Thyroid gland (tissue), 4 donors: ENCODE results near the gene DOCK2.

Experiments
- CTCF ChIP-seq, 6 experiments: fragments of 200-600 bp in 3 of 6; fragments of 450-650 bp in 3 of 6; sonication (generic) in 3 of 6; IDR thresholded peaks; one replicate each; pipeline ENCODE4 v1.5.1; 2016 to 2019; ENCODE audit warnings: antibody characterized with exemption in 6 of 6, mild to moderate bottlenecking in 2 of 6, inconsistent platforms in 1 of 6, moderate library complexity in 1 of 6
- POLR2A ChIP-seq, 2 donors: fragments of 450-650 bp; IDR thresholded peaks; one replicate each; pipeline ENCODE4 v1.6.1; 2017; ENCODE audit warnings: antibody characterized with exemption in 2 of 2, mild to moderate bottlenecking in 2 of 2, moderate library complexity in 1 of 2

GRCh38 chr5:169938439-169938838, 301.4 kb downstream of the DOCK2 start:
- TF ChIP-seq CTCF (IDR thresholded peaks at IDR 0.05) (no peak), POLR2A (IDR thresholded peaks at IDR 0.05) (no peak)
